ENCODE measurements around the gene PDCD6IP.
"Not testable (repeated sequence)": the region's sequence is repeated elsewhere in the genome, so short reads cannot be mapped to it uniquely, and the experiment has no call there.

Gene PDCD6IP

GRCh38 chr3:33855884-33856546 lies 57.6 kb downstream of the PDCD6IP start:
- Histone ChIP-seq H3K4me3 (ENCODE audit: insufficient read length, low read depth) (no peak overlapping the region), H3K36me3 (ENCODE audit: insufficient read depth, insufficient read length, low read length) (peaks cover 39% of the 10 kb centered on the region)
- no peak for DNase-seq (ENCODE audit: low read depth, low spot score)

GRCh38 chr3:33857701-33858100 lies 59.3 kb downstream of the PDCD6IP start:
- peaks cover 48% of the 10 kb centered on the region for H3K36me3 ChIP-seq (ENCODE audit: insufficient read depth, insufficient read length, low read length)
- not testable (repeated sequence) for H3K4me3 ChIP-seq (ENCODE audit: insufficient read length, low read depth); DNase-seq (ENCODE audit: low read depth, low spot score); H3K9ac ChIP-seq (ENCODE audit: insufficient read length, low read depth); H3K9me3 ChIP-seq (ENCODE audit: insufficient read depth, low read length); H3K27me3 ChIP-seq (ENCODE audit: insufficient read depth, insufficient read length); H3K4me1 ChIP-seq (ENCODE audit: insufficient read depth, insufficient read length)

More at GRCh38 chr3:33855884-33856546, 57.6 kb downstream of the PDCD6IP start:
- no peak for TF ChIP-seq ZNF274 (IDR thresholded peaks at IDR 0.05; ENCODE audit: low read depth, low read length)
- TF ChIP-seq SUZ12 (IDR thresholded peaks at IDR 0.05; ENCODE audit: extremely low read depth, insufficient read depth, insufficient read length): no peak
- no peak for TF ChIP-seq YY1 (IDR thresholded peaks at IDR 0.05; ENCODE audit: insufficient read depth, insufficient read length)
- Histone ChIP-seq H3K27me3 (ENCODE audit: insufficient read depth, insufficient read length) (no peaks in the 10 kb centered on the region), H3K9me3 (ENCODE audit: insufficient read depth, low read length) (no peaks in the 10 kb centered on the region), H3K9ac (ENCODE audit: insufficient read length, low read depth) (no peak overlapping the region), H3K4me1 (ENCODE audit: insufficient read depth, insufficient read length) (no peaks in the 10 kb centered on the region)

GRCh38 chr3:33858131-33858530 lies 59.7 kb downstream of the PDCD6IP start:
- Histone ChIP-seq H3K9ac (ENCODE audit: insufficient read length, low read depth) (no peak overlapping the region), H3K4me3 (ENCODE audit: insufficient read length, low read depth) (no peak overlapping the region), H3K4me1 (ENCODE audit: insufficient read depth, insufficient read length) (no peaks in the 10 kb centered on the region), H3K27me3 (ENCODE audit: insufficient read depth, insufficient read length) (no peaks in the 10 kb centered on the region), H3K9me3 (ENCODE audit: insufficient read depth, low read length) (no peaks in the 10 kb centered on the region), H3K36me3 (ENCODE audit: insufficient read depth, insufficient read length, low read length) (peaks cover 47% of the 10 kb centered on the region)
- TF ChIP-seq ZNF274 (IDR thresholded peaks at IDR 0.05; ENCODE audit: low read depth, low read length): no peak
- TF ChIP-seq SUZ12 (IDR thresholded peaks at IDR 0.05; ENCODE audit: extremely low read depth, insufficient read depth, insufficient read length): no peak
- TF ChIP-seq YY1 (IDR thresholded peaks at IDR 0.05; ENCODE audit: insufficient read depth, insufficient read length): no peak
- no peak for DNase-seq (ENCODE audit: low read depth, low spot score)

GRCh38 chr3:33860373-33861050 lies 62.1 kb downstream of the PDCD6IP start:
- Histone ChIP-seq H3K27me3 (ENCODE audit: insufficient read depth, insufficient read length) (no peaks in the 10 kb centered on the region), H3K4me1 (ENCODE audit: insufficient read depth, insufficient read length) (no peaks in the 10 kb centered on the region), H3K4me3 (ENCODE audit: insufficient read length, low read depth) (no peak overlapping the region), H3K36me3 (ENCODE audit: insufficient read depth, insufficient read length, low read length) (peaks cover 63% of the 10 kb centered on the region), H3K9ac (ENCODE audit: insufficient read length, low read depth) (no peak overlapping the region), H3K9me3 (ENCODE audit: insufficient read depth, low read length) (no peaks in the 10 kb centered on the region)
- TF ChIP-seq SUZ12 (IDR thresholded peaks at IDR 0.05; ENCODE audit: extremely low read depth, insufficient read depth, insufficient read length) (no peak), YY1 (IDR thresholded peaks at IDR 0.05; ENCODE audit: insufficient read depth, insufficient read length) (no peak), ZNF274 (IDR thresholded peaks at IDR 0.05; ENCODE audit: low read depth, low read length) (no peak)
- no peak for DNase-seq (ENCODE audit: low read depth, low spot score)

GRCh38 chr3:33865133-33865532 lies 66.7 kb downstream of the PDCD6IP start:
- Histone ChIP-seq H3K9me3 (ENCODE audit: insufficient read depth, low read length) (no peaks in the 10 kb centered on the region), H3K4me1 (ENCODE audit: insufficient read depth, insufficient read length) (peaks cover 2% of the 10 kb centered on the region), H3K36me3 (ENCODE audit: insufficient read depth, insufficient read length, low read length) (peaks cover 67% of the 10 kb centered on the region), H3K9ac (ENCODE audit: insufficient read length, low read depth) (no peak overlapping the region), H3K4me3 (ENCODE audit: insufficient read length, low read depth) (no peak overlapping the region), H3K27me3 (ENCODE audit: insufficient read depth, insufficient read length) (no peaks in the 10 kb centered on the region)
- TF ChIP-seq YY1 (IDR thresholded peaks at IDR 0.05; ENCODE audit: insufficient read depth, insufficient read length): no peak
- no peak for TF ChIP-seq ZNF274 (IDR thresholded peaks at IDR 0.05; ENCODE audit: low read depth, low read length)
- no peak for TF ChIP-seq SUZ12 (IDR thresholded peaks at IDR 0.05; ENCODE audit: extremely low read depth, insufficient read depth, insufficient read length)
- DNase-seq (ENCODE audit: low read depth, low spot score): no peak

GRCh38 chr3:33868309-33868708 lies 69.9 kb downstream of the PDCD6IP start:
- no peak overlapping the region for H3K4me3 ChIP-seq (ENCODE audit: insufficient read length, low read depth)
- H3K36me3 ChIP-seq (ENCODE audit: insufficient read depth, insufficient read length, low read length): peaks cover 45% of the 10 kb centered on the region
- H3K9ac ChIP-seq (ENCODE audit: insufficient read length, low read depth): no peak overlapping the region
- H3K9me3 ChIP-seq (ENCODE audit: insufficient read depth, low read length): no peaks in the 10 kb centered on the region
- TF ChIP-seq YY1 (IDR thresholded peaks at IDR 0.05; ENCODE audit: insufficient read depth, insufficient read length) (no peak), SUZ12 (IDR thresholded peaks at IDR 0.05; ENCODE audit: extremely low read depth, insufficient read depth, insufficient read length) (no peak), ZNF274 (IDR thresholded peaks at IDR 0.05; ENCODE audit: low read depth, low read length) (no peak)
- peaks cover 2% of the 10 kb centered on the region for H3K4me1 ChIP-seq (ENCODE audit: insufficient read depth, insufficient read length)
- no peak for DNase-seq (ENCODE audit: low read depth, low spot score)
- no peaks in the 10 kb centered on the region for H3K27me3 ChIP-seq (ENCODE audit: insufficient read depth, insufficient read length)

- Histone ChIP-seq H3K4me3 (ENCODE audit: insufficient read length, low read depth) (no peak overlapping the region), H3K9ac (ENCODE audit: insufficient read length, low read depth) (no peak overlapping the region), H3K36me3 (ENCODE audit: insufficient read depth, insufficient read length, low read length) (peaks cover 28% of the 10 kb centered on the region), H3K9me3 (ENCODE audit: insufficient read depth, low read length) (no peaks in the 10 kb centered on the region), H3K4me1 (ENCODE audit: insufficient read depth, insufficient read length) (peaks cover 2% of the 10 kb centered on the region), H3K27me3 (ENCODE audit: insufficient read depth, insufficient read length) (no peaks in the 10 kb centered on the region)
- TF ChIP-seq SUZ12 (IDR thresholded peaks at IDR 0.05; ENCODE audit: extremely low read depth, insufficient read depth, insufficient read length) (no peak), ZNF274 (IDR thresholded peaks at IDR 0.05; ENCODE audit: low read depth, low read length) (no peak), YY1 (IDR thresholded peaks at IDR 0.05; ENCODE audit: insufficient read depth, insufficient read length) (no peak)
- DNase-seq (ENCODE audit: low read depth, low spot score): no peak
Measured at GRCh38 chr3:33869977-33870376, 71.5 kb downstream of the PDCD6IP start.

Measured in NT2/D1 (cell line).